Transverse colon (tissue), 4 donors: ENCODE measurements around the gene OCA2. TPM values are rescaled to one million over a fixed set of nuclear protein-coding genes. Genes with fewer than 3 reads are reported as not detected.

Experiments
- DNase-seq: peaks from one replicate; pipeline ENCODE4 v3.0.0-alpha.2; 2019
- H3K27ac ChIP-seq, 4 donors: fragments of 200-600 bp; sonication (generic); 2 replicates each; pipeline ENCODE4 v1.5.1; 2016 to 2018; ENCODE audit warnings: inconsistent platforms in 4 of 4
- H3K27me3 ChIP-seq: fragments of 200-600 bp; sonication (generic); 2 replicates; pipeline ENCODE4 v1.5.1; 2017; ENCODE audit warnings: inconsistent platforms
- H3K36me3 ChIP-seq, 4 donors: fragments of 200-600 bp; sonication (generic); 2 replicates each; pipeline ENCODE4 v1.5.1; 2017 to 2019; ENCODE audit warnings: inconsistent platforms in 4 of 4
- H3K4me1 ChIP-seq, 4 donors: fragments of 200-600 bp; sonication (generic); 2 replicates each; pipeline ENCODE4 v1.5.1; 2017 to 2020; ENCODE audit warnings: inconsistent platforms in 4 of 4
- H3K4me3 ChIP-seq, 4 donors: fragments of 200-600 bp; sonication (generic); 1 replicate in 1 of 4; 2 replicates in 3 of 4; pipeline versions ENCODE4 v1.5.1 to v1.6.1; 2017 to 2019; ENCODE audit warnings: inconsistent platforms in 4 of 4
- H3K9me3 ChIP-seq, 2 donors: fragments of 200-600 bp; sonication (generic); 2 replicates each; pipeline ENCODE4 v1.5.1; 2017 to 2019; ENCODE audit warnings: inconsistent platforms in 2 of 2
- CTCF ChIP-seq, 5 experiments: fragments of 200-600 bp in 3 of 5; fragments of 450-650 bp in 2 of 5; sonication (generic) in 3 of 5; IDR thresholded peaks; 1 replicate in 2 of 5; 2 replicates in 3 of 5; pipeline ENCODE4 v1.5.1; 2016 to 2017; ENCODE audit warnings: antibody characterized with exemption in 5 of 5, inconsistent platforms in 3 of 5, mild to moderate bottlenecking in 2 of 5, moderate library complexity in 1 of 5
- EP300 ChIP-seq: sonication (generic); formaldehyde crosslinking; IDR thresholded peaks from one replicate; pipeline ENCODE4 v1.6.1; 2017; ENCODE audit warnings: antibody characterized with exemption, low read depth
- POLR2A ChIP-seq: fragments of 450-650 bp; IDR thresholded peaks from one replicate; pipeline ENCODE4 v1.6.1; 2016; ENCODE audit warnings: antibody characterized with exemption, mild to moderate bottlenecking, moderate library complexity
- POLR2AphosphoS5 ChIP-seq, 3 donors: sonication (generic); formaldehyde crosslinking; IDR thresholded peaks; one replicate each; pipeline ENCODE4 v1.6.1; 2016; ENCODE audit warnings: antibody characterized with exemption in 3 of 3
- WGBS, 2 donors: methylation state at CpG; one replicate each; pipeline ENCODE4 v1.1.5; 2018; ENCODE audit warnings: low coverage in 1 of 2; 5-methylcytosine and 5-hydroxymethylcytosine counted together
- in situ Hi-C, 4 donors: fragments of 200-750 bp; cut with MboI; loops; one replicate each; pipeline versions ENCODE4 v1.15.0 to v1.15.1; 2017; ENCODE audit warnings: low sequenced_read_pairs in 3 of 4, low pct_ligation_motif_present in 1 of 4, low pct_unique_long_range_greater_than_20kb in 1 of 4
- intact Hi-C: fragments of 100-400 bp; cut with DNase I; formaldehyde crosslinking; loops from one replicate; pipeline ENCODE4 v1.15.1; 2023; ENCODE audit warnings: low total_unique reads
- total RNA-seq, 4 donors: library from RNA; depleted of rRNA; stranded (reverse); fragments of >200 nt; gene quantifications; one replicate each; pipeline ENCODE4 v1.1.0, GENCODE V29; 2016

Gene OCA2
- total RNA-seq, 4 donors from 2014 or later = 1.4 to 1.9 TPM; not detected in 2

GRCh38 chr15:27782125-27782524 is 317.0 kb downstream of the OCA2 start:
- TF ChIP-seq CTCF (IDR thresholded peaks at IDR 0.05) (no peak), POLR2A (no peak)
- DNase-seq = no peak
- in situ Hi-C loops = loop anchor here in 1 of 4 donors (25.0 kb wide), 1 partner anchor 105 kb away; no protein-coding TSS in a partner anchor
- no peaks in the 10 kb centered on the region for H3K36me3 ChIP-seq
- no peak overlapping the region for H3K4me3 ChIP-seq
- H3K27me3 ChIP-seq = no peaks in the 10 kb centered on the region
- H3K4me1 ChIP-seq = peaks cover 0 to 8% (median 0%) of the 10 kb centered on the region in 4 donors
- intact Hi-C loops = no loop called here
- no peak overlapping the region for H3K27ac ChIP-seq
- 57 to 59% methylated on average over 2 of the region's 2 CpGs for WGBS, 2 donors
- peaks cover 0 to 3% of the 10 kb centered on the region in 2 donors for H3K9me3 ChIP-seq

- H3K4me1 ChIP-seq = no peaks in the 10 kb centered on the region
- WGBS, 2 donors = 88 to 93% methylated on average over 5 to 15 of the region's 15 CpGs
- intact Hi-C loops = no loop called here
Observed at GRCh38 chr15:27776501-27776900, 322.6 kb downstream of the OCA2 start.

GRCh38 chr15:27774638-27775037 is 324.5 kb downstream of the OCA2 start:
- Histone ChIP-seq H3K36me3 (no peaks in the 10 kb centered on the region), H3K4me3 (no peak overlapping the region), H3K27me3 (no peaks in the 10 kb centered on the region), H3K9me3 (peaks cover 0 to 3% of the 10 kb centered on the region in 2 donors), H3K27ac (no peak overlapping the region), H3K4me1 (no peaks in the 10 kb centered on the region)
- intact Hi-C loops (no loop called here), in situ Hi-C loops (loop anchor here in 1 of 4 donors (25.0 kb wide), 1 partner anchor 113 kb away; no protein-coding TSS in a partner anchor)
- 83 to 93% methylated on average over 3 to 9 of the region's 9 CpGs for WGBS, 2 donors
- DNase-seq = no peak
- TF ChIP-seq POLR2A (no peak), CTCF (IDR thresholded peaks at IDR 0.05) (no peak), EP300 (no peak), POLR2AphosphoS5 (IDR thresholded peaks at IDR 0.05) (no peak)

More at GRCh38 chr15:27776501-27776900, 322.6 kb downstream of the OCA2 start:
- in situ Hi-C loops = loop anchor here in 1 of 4 donors (25.0 kb wide), 1 partner anchor 111 kb away; no protein-coding TSS in a partner anchor
- no peak for TF ChIP-seq POLR2A
- no peak for TF ChIP-seq CTCF (IDR thresholded peaks at IDR 0.05)
- no peak for TF ChIP-seq EP300
- TF ChIP-seq POLR2AphosphoS5 (IDR thresholded peaks at IDR 0.05) = no peak
- peaks cover 0 to 3% of the 10 kb centered on the region in 2 donors for H3K9me3 ChIP-seq
- no peak overlapping the region for H3K27ac ChIP-seq
- DNase-seq = no peak
- no peaks in the 10 kb centered on the region for H3K36me3 ChIP-seq
- H3K27me3 ChIP-seq = no peaks in the 10 kb centered on the region
- no peak overlapping the region for H3K4me3 ChIP-seq

- in situ Hi-C loops = no loop called here
- no peak overlapping the region for H3K4me3 ChIP-seq
- WGBS, 2 donors = 90% methylated on average over 6 of the region's 6 CpGs; no CpG with 5 or more reads in 1 of the 2 donors
Observed at GRCh38 chr15:27774191-27774590, 324.9 kb downstream of the OCA2 start.

GRCh38 chr15:27771892-27772291 is 327.2 kb downstream of the OCA2 start:
- in situ Hi-C loops = no loop called here
- intact Hi-C loops = no loop called here
- Histone ChIP-seq H3K27me3 (no peaks in the 10 kb centered on the region), H3K4me3 (no peak overlapping the region), H3K27ac (no peak overlapping the region), H3K9me3 (peaks cover 0 to 4% of the 10 kb centered on the region in 2 donors), H3K4me1 (no peaks in the 10 kb centered on the region), H3K36me3 (no peaks in the 10 kb centered on the region)
- no peak for DNase-seq
- WGBS, 2 donors = 88 to 94% methylated on average over 6 to 7 of the region's 7 CpGs
- TF ChIP-seq CTCF (IDR thresholded peaks at IDR 0.05) = no peak
- no peak for TF ChIP-seq POLR2A
- no peak for TF ChIP-seq EP300
- TF ChIP-seq POLR2AphosphoS5 (IDR thresholded peaks at IDR 0.05) = no peak

More at GRCh38 chr15:27774191-27774590, 324.9 kb downstream of the OCA2 start:
- no peaks in the 10 kb centered on the region for H3K4me1 ChIP-seq
- H3K9me3 ChIP-seq = peaks cover 0 to 4% of the 10 kb centered on the region in 2 donors
- no peak for DNase-seq
- no peaks in the 10 kb centered on the region for H3K36me3 ChIP-seq
- no peak for TF ChIP-seq POLR2A
- intact Hi-C loops = no loop called here
- no peak overlapping the region for H3K27ac ChIP-seq
- no peaks in the 10 kb centered on the region for H3K27me3 ChIP-seq
